Astrocyte (in vitro differentiated cells and primary cell): ENCODE results near the gene UPF2. TPM values are rescaled to one million over a fixed set of nuclear protein-coding genes. Genes with fewer than 3 reads are reported as not detected.

Source experiments
- DNase-seq: peaks from one replicate; pipeline ENCODE4 v3.0.0-alpha.2; 2010; ENCODE audit warnings: low read depth
- FAIRE-seq: peaks from 2 replicates; lab custom pipeline; 2011; peaks lifted over from hg19 to GRCh38; lab: Jason Lieb, UNC
- H2AFZ ChIP-seq: 2 replicates; pipeline ENCODE4 v1.6.0; 2012; ENCODE audit warnings: low read depth, low read length, inconsistent platforms
- H3K27ac ChIP-seq: 2 replicates; pipeline ENCODE4 v1.5.1; 2011; ENCODE audit warnings: low read depth, low read length, inconsistent platforms
- H3K27me3 ChIP-seq: 2 replicates; pipeline ENCODE4 v1.6.0; 2011; ENCODE audit warnings: low read length, inconsistent platforms; ENCODE audit not compliant: insufficient read depth
- H3K36me3 ChIP-seq: 2 replicates; pipeline ENCODE4 v1.5.1; 2011; ENCODE audit warnings: low read length, inconsistent platforms; ENCODE audit not compliant: insufficient read depth
- H3K4me1 ChIP-seq: 2 replicates; pipeline ENCODE4 v1.5.1; 2011; ENCODE audit warnings: low read length, inconsistent platforms; ENCODE audit not compliant: insufficient read depth
- H3K4me2 ChIP-seq: 2 replicates; pipeline ENCODE4 v1.6.0; 2012; ENCODE audit warnings: low read length, inconsistent platforms
- H3K4me3 ChIP-seq: 2 replicates; pipeline ENCODE4 v1.5.1; 2011; ENCODE audit warnings: low read depth, mild to moderate bottlenecking, low read length, inconsistent platforms; ENCODE audit not compliant: insufficient read depth
- H3K79me2 ChIP-seq: 2 replicates; pipeline ENCODE4 v1.6.0; 2012; ENCODE audit warnings: mild to moderate bottlenecking, low read length, inconsistent platforms; ENCODE audit not compliant: insufficient read depth
- H3K9ac ChIP-seq: 2 replicates; pipeline ENCODE4 v1.6.0; 2012; ENCODE audit warnings: mild to moderate bottlenecking, low read length, inconsistent platforms
- H3K9me3 ChIP-seq: 2 replicates; pipeline ENCODE4 v1.5.1; 2012; ENCODE audit warnings: low read depth, mild to moderate bottlenecking, low read length, inconsistent platforms; ENCODE audit not compliant: insufficient read depth
- H4K20me1 ChIP-seq: 2 replicates; pipeline ENCODE4 v1.6.0; 2012; ENCODE audit warnings: low read length, inconsistent platforms; ENCODE audit not compliant: insufficient read depth
- H3K27ac Mint-ChIP-seq: one replicate; pipeline ENCODE4 v1.8.0; 2021; ENCODE audit warnings: mild to moderate bottlenecking, mixed read lengths; ENCODE audit not compliant: unreplicated experiment
- H3K27me3 Mint-ChIP-seq: one replicate; pipeline ENCODE4 v1.8.0; 2021; ENCODE audit warnings: low read depth, mixed read lengths; ENCODE audit not compliant: unreplicated experiment
- H3K36me3 Mint-ChIP-seq: one replicate; pipeline ENCODE4 v1.8.0; 2021; ENCODE audit warnings: low read depth, mixed read lengths; ENCODE audit not compliant: unreplicated experiment
- H3K4me1 Mint-ChIP-seq: one replicate; pipeline ENCODE4 v1.8.0; 2021; ENCODE audit warnings: low read depth, mixed read lengths; ENCODE audit not compliant: unreplicated experiment
- H3K4me3 Mint-ChIP-seq: one replicate; pipeline ENCODE4 v1.8.0; 2021; ENCODE audit warnings: mild to moderate bottlenecking, moderate library complexity, mixed read lengths; ENCODE audit not compliant: unreplicated experiment
- H3K9me3 Mint-ChIP-seq: one replicate; pipeline ENCODE4 v1.8.0; 2021; ENCODE audit warnings: mild to moderate bottlenecking, mixed read lengths; ENCODE audit not compliant: unreplicated experiment
- EZH2 ChIP-seq: IDR thresholded peaks from 2 replicates; pipeline ENCODE4 v1.6.1; 2012; ENCODE audit warnings: mild to moderate bottlenecking, low read length, inconsistent platforms; ENCODE audit not compliant: insufficient read depth
- total RNA-seq: library from RNA; stranded (reverse); gene quantifications from 2 replicates; pipeline ENCODE4 v1.2.1, GENCODE V29; 2021
- TF ChIP-seq, protein P1 (sequence below): IDR thresholded peaks from 2 replicates; pipeline ENCODE4 v1.5.1; 2011; ENCODE audit warnings: low read depth, mild to moderate bottlenecking, inconsistent platforms, low read length, moderate library complexity; ENCODE audit not compliant: insufficient read depth

The UPF2 gene
- total RNA-seq, 1 donor from 2014 or later: 23.2 TPM

DNA sequence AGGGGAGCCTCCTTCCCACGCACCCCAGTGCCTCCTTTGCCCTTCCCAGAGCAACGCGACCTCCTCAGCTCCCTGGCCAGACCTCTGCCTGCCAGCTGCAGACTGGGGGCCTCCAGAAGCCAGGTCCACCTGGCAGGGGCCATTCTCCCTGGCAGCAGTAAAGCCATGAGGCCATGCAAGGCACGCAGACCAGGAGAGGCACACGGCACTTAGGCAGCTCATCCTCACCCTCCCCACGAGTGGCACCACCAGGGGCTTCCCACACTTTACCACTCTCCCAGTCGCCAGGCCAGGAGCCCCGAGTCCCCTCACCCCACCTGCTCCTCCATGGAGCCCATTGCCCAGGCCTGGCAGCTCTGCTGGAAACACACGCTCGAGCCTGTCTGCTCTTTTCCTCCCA, 134.1 kb downstream of the UPF2 start:
- H2AFZ ChIP-seq: no peak overlapping the region

DNA sequence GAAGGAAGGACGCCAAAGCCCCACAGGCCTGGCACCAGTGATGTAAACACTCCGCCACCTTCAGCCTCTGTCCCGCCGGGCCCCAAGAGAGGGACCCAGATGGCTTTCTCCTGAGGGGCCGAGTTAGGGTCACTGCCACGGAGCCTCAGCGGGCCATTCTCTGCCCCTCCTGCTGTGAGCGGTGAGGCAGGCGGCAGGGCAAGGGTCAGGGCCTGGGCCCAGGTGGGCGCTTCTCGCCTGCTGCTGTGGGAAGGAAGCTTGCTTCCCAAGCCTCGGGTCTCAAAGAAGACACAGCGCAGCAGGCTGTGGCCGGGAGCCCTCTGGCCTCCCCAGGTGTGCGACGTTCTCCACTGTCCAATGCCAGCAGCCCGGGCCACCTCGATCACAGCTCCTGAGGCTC, 134.7 kb downstream of the UPF2 start:
- Histone ChIP-seq H3K79me2 (no peaks in the 10 kb centered on the region), H2AFZ (no peak overlapping the region), H3K27ac (no peak overlapping the region), H3K9ac (no peak overlapping the region), H3K4me2 (no peak overlapping the region), H3K9me3 (no peaks in the 10 kb centered on the region), H3K4me1 (no peaks in the 10 kb centered on the region), H3K27me3 (no peaks in the 10 kb centered on the region), H4K20me1 (no peaks in the 10 kb centered on the region), H3K4me3 (no peak overlapping the region), H3K36me3 (no peaks in the 10 kb centered on the region)
- Mint-ChIP-seq H3K27me3 (peaks cover 15% of the 10 kb centered on the region), H3K27ac (no peak overlapping the region), H3K9me3 (no peaks in the 10 kb centered on the region), H3K4me1 (no peaks in the 10 kb centered on the region), H3K36me3 (no peaks in the 10 kb centered on the region), H3K4me3 (no peak overlapping the region)
- FAIRE-seq (no peak), DNase-seq (no peak)
- TF ChIP-seq, protein P1, sequence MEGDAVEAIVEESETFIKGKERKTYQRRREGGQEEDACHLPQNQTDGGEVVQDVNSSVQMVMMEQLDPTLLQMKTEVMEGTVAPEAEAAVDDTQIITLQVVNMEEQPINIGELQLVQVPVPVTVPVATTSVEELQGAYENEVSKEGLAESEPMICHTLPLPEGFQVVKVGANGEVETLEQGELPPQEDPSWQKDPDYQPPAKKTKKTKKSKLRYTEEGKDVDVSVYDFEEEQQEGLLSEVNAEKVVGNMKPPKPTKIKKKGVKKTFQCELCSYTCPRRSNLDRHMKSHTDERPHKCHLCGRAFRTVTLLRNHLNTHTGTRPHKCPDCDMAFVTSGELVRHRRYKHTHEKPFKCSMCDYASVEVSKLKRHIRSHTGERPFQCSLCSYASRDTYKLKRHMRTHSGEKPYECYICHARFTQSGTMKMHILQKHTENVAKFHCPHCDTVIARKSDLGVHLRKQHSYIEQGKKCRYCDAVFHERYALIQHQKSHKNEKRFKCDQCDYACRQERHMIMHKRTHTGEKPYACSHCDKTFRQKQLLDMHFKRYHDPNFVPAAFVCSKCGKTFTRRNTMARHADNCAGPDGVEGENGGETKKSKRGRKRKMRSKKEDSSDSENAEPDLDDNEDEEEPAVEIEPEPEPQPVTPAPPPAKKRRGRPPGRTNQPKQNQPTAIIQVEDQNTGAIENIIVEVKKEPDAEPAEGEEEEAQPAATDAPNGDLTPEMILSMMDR: no peak
- no peak for TF ChIP-seq EZH2

More for the DNA sequence above, 134.1 kb downstream of the UPF2 start:
- Histone ChIP-seq H3K79me2 (no peaks in the 10 kb centered on the region), H3K9ac (no peak overlapping the region), H3K9me3 (no peaks in the 10 kb centered on the region), H3K27ac (no peak overlapping the region), H4K20me1 (no peaks in the 10 kb centered on the region), H3K27me3 (no peaks in the 10 kb centered on the region), H3K4me1 (no peaks in the 10 kb centered on the region), H3K4me2 (no peak overlapping the region), H3K36me3 (no peaks in the 10 kb centered on the region), H3K4me3 (no peak overlapping the region)
- Mint-ChIP-seq H3K27ac (no peak overlapping the region), H3K4me3 (no peak overlapping the region), H3K36me3 (no peaks in the 10 kb centered on the region), H3K27me3 (peaks cover 17% of the 10 kb centered on the region), H3K4me1 (no peaks in the 10 kb centered on the region), H3K9me3 (no peaks in the 10 kb centered on the region)
- no peak for DNase-seq
- FAIRE-seq: no peak
- no peak for TF ChIP-seq EZH2
- TF ChIP-seq, protein P1: no peak

DNA sequence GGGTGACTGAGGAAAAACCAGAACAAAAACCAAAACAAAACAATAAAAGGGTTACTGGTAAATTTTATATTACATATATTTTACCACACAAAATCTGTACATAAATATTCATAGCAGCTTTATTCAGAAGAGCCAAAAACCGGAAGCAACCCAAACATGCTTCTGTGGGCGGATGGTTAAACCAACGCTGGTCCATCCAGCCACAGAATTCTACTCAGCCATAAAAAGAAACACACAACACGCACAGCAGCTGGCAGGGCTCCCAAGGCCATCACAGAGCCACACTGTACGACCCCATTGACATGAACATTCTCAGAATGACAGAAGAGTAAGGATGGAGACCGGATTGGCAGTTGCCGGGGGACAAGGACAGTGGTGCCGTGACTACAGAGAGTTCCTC, 135.9 kb downstream of the UPF2 start:
- Mint-ChIP-seq H3K4me1 (peaks cover 7% of the 10 kb centered on the region), H3K4me3 (no peak overlapping the region), H3K36me3 (no peaks in the 10 kb centered on the region), H3K27me3 (peaks cover 11% of the 10 kb centered on the region), H3K27ac (peak overlapping the region; percentile 3), H3K9me3 (no peaks in the 10 kb centered on the region)
- no peaks in the 10 kb centered on the region for H3K27me3 ChIP-seq
- DNase-seq (no peak), FAIRE-seq (no peak)
- no peak overlapping the region for H3K27ac ChIP-seq
- no peaks in the 10 kb centered on the region for H3K4me1 ChIP-seq
- H3K9ac ChIP-seq: no peak overlapping the region
- H3K9me3 ChIP-seq: no peaks in the 10 kb centered on the region
- TF ChIP-seq EZH2: no peak
- TF ChIP-seq, protein P1: no peak
- H2AFZ ChIP-seq: no peak overlapping the region
- no peaks in the 10 kb centered on the region for H3K79me2 ChIP-seq
- no peaks in the 10 kb centered on the region for H4K20me1 ChIP-seq
- no peaks in the 10 kb centered on the region for H3K36me3 ChIP-seq
- H3K4me3 ChIP-seq: no peak overlapping the region
- no peak overlapping the region for H3K4me2 ChIP-seq
